Measurements from ENCODE around the gene MYH14.
A peak's percentile ranks its signal among the peaks of the same experiment; 100 is the strongest.
"Not testable (repeated sequence)": the region's sequence is repeated elsewhere in the genome, so short reads cannot be mapped to it uniquely, and the experiment has no call there.

MYH14 gene

GRCh38 chr19:50333235-50333736, 129.9 kb downstream of the MYH14 start:
- DNase-seq (ENCODE audit: low read depth) = peak; percentile 87

- peak; percentile 64 for DNase-seq (ENCODE audit: low read depth)
Observed at GRCh38 chr19:50333737-50334617, 130.6 kb downstream of the MYH14 start.

GRCh38 chr19:50334741-50335421, 131.5 kb downstream of the MYH14 start:
- no peak for DNase-seq (ENCODE audit: low read depth)

- DNase-seq (ENCODE audit: low read depth) = not testable (repeated sequence)
Observed at GRCh38 chr19:50337031-50337430, 133.6 kb downstream of the MYH14 start.

GRCh38 chr19:50340331-50340730, 136.9 kb downstream of the MYH14 start:
- DNase-seq (ENCODE audit: low read depth) = no peak

GRCh38 chr19:50341091-50341564, 137.7 kb downstream of the MYH14 start:
- DNase-seq (ENCODE audit: low read depth) = no peak

GRCh38 chr19:50344661-50345318, 141.4 kb downstream of the MYH14 start:
- DNase-seq (ENCODE audit: low read depth) = no peak

- not testable (repeated sequence) for DNase-seq (ENCODE audit: low read depth)
Observed at GRCh38 chr19:50347089-50347581, 143.7 kb downstream of the MYH14 start.

GRCh38 chr19:50349277-50350057, 146.0 kb downstream of the MYH14 start:
- DNase-seq (ENCODE audit: low read depth) = no peak

GRCh38 chr19:50352242-50352641, 148.8 kb downstream of the MYH14 start:
- no peak for DNase-seq (ENCODE audit: low read depth)

GRCh38 chr19:50353487-50353880, 150.1 kb downstream of the MYH14 start:
- not testable (repeated sequence) for DNase-seq (ENCODE audit: low read depth)

GRCh38 chr19:50356691-50357177, 153.3 kb downstream of the MYH14 start:
- DNase-seq (ENCODE audit: low read depth) = no peak

- peak; percentile 77 for DNase-seq (ENCODE audit: low read depth)
Observed at GRCh38 chr19:50357178-50358100, 154.0 kb downstream of the MYH14 start.

GRCh38 chr19:50358483-50359327, 155.3 kb downstream of the MYH14 start:
- DNase-seq (ENCODE audit: low read depth) = peak; percentile 55

- DNase-seq (ENCODE audit: low read depth) = no peak
Observed at GRCh38 chr19:50359328-50359818, 156.0 kb downstream of the MYH14 start.

Measured in stimulated activated CD8-positive, alpha-beta memory T cell treated with anti-CD3 and anti-CD28 coated beads, Interleukin-7, amount 100 ng/mL, for 24 hours (primary cell).